Uterus (tissue), 4 donors: ENCODE measurements around the gene GP2. TPM values are rescaled to one million over a fixed set of nuclear protein-coding genes. Genes with fewer than 3 reads are reported as not detected.

Experiments used
- DNase-seq, 2 donors: peaks; one replicate each; pipeline ENCODE4 v3.0.0-alpha.2; 2019 to 2020
- H3K27ac ChIP-seq, 2 donors: fragments of 200-600 bp; sonication (generic); 1 replicate in 1 of 2; 2 replicates in 1 of 2; pipeline ENCODE4 v1.5.1; 2016 to 2018
- H3K27me3 ChIP-seq, 2 donors: fragments of 200-600 bp; sonication (generic); one replicate each; pipeline ENCODE4 v1.5.1; 2018 to 2019; ENCODE audit warnings: control low read depth in 1 of 2
- H3K36me3 ChIP-seq, 2 donors: fragments of 200-600 bp; sonication (generic); one replicate each; pipeline ENCODE4 v1.5.1; 2019; ENCODE audit warnings: control low read depth in 1 of 2
- H3K4me1 ChIP-seq, 2 donors: fragments of 200-600 bp; sonication (generic); one replicate each; pipeline ENCODE4 v1.5.1; 2018 to 2019; ENCODE audit warnings: control low read depth in 1 of 2
- H3K4me3 ChIP-seq, 2 donors: fragments of 200-600 bp; sonication (generic); 1 replicate in 1 of 2; 2 replicates in 1 of 2; pipeline ENCODE4 v1.5.1; 2018 to 2019; ENCODE audit warnings: mild to moderate bottlenecking in 1 of 2
- H3K9me3 ChIP-seq, 2 donors: fragments of 200-600 bp; sonication (generic); one replicate each; pipeline ENCODE4 v1.5.1; 2019; ENCODE audit warnings: control low read depth in 1 of 2
- CTCF ChIP-seq, 4 experiments: fragments of 200-600 bp in 2 of 4; fragments of 450-650 bp in 2 of 4; sonication (generic) in 2 of 4; IDR thresholded peaks; one replicate each; pipeline ENCODE4 v1.5.1; 2016 to 2019; ENCODE audit warnings: antibody characterized with exemption in 4 of 4, mild to moderate bottlenecking in 2 of 4, moderate library complexity in 1 of 4
- POLR2A ChIP-seq, 2 donors: fragments of 450-650 bp; IDR thresholded peaks; one replicate each; pipeline ENCODE4 v1.6.1; 2016; ENCODE audit warnings: antibody characterized with exemption in 2 of 2, mild to moderate bottlenecking in 1 of 2, moderate library complexity in 1 of 2
- intact Hi-C: fragments of 100-400 bp; cut with DNase I; formaldehyde crosslinking; loops from one replicate; pipeline ENCODE4 v1.15.1; 2023; ENCODE audit warnings: low total_unique reads
- total RNA-seq, 4 donors: library from RNA; depleted of rRNA in 3 of 4; stranded (reverse); fragments of >200 nt in 3 of 4; gene quantifications; one replicate each; pipeline versions ENCODE4 v1.1.0 to v1.2.4, GENCODE V29; 2014 to 2023
- donor health status: DM: yes; HTN: yes; CAD: no.

The GP2 gene
- total RNA-seq, 4 donors from 2014 or later, result not detected

GRCh38 chr16:20280259-20280658 is 47.1 kb downstream of the GP2 start:
- TF ChIP-seq POLR2A (IDR thresholded peaks at IDR 0.05), result no peak
- TF ChIP-seq CTCF (IDR thresholded peaks at IDR 0.05), result no peak
- Histone ChIP-seq H3K27ac (no peak overlapping the region), H3K36me3 (no peaks in the 10 kb centered on the region), H3K9me3 (no peaks in the 10 kb centered on the region), H3K27me3 (no peaks in the 10 kb centered on the region), H3K4me3 (no peak overlapping the region), H3K4me1 (no peaks in the 10 kb centered on the region)
- intact Hi-C loops, result no loop called here
- DNase-seq, result no peak

GRCh38 chr16:20271893-20272292 is 55.4 kb downstream of the GP2 start:
- Histone ChIP-seq H3K4me1 (no peaks in the 10 kb centered on the region), H3K4me3 (no peak overlapping the region), H3K36me3 (no peaks in the 10 kb centered on the region), H3K27me3 (no peaks in the 10 kb centered on the region), H3K27ac (no peak overlapping the region), H3K9me3 (no peaks in the 10 kb centered on the region)
- DNase-seq, result no peak
- TF ChIP-seq CTCF (IDR thresholded peaks at IDR 0.05) (no peak), POLR2A (IDR thresholded peaks at IDR 0.05) (no peak)
- intact Hi-C loops, result no loop called here

- no peaks in the 10 kb centered on the region for H3K27me3 ChIP-seq
- intact Hi-C loops, result no loop called here
- no peak overlapping the region for H3K27ac ChIP-seq
- H3K4me3 ChIP-seq, result no peak overlapping the region
- no peak for DNase-seq
- no peaks in the 10 kb centered on the region for H3K9me3 ChIP-seq
- TF ChIP-seq POLR2A (IDR thresholded peaks at IDR 0.05), result no peak
- no peak for TF ChIP-seq CTCF (IDR thresholded peaks at IDR 0.05)
- no peaks in the 10 kb centered on the region for H3K4me1 ChIP-seq
- H3K36me3 ChIP-seq, result no peaks in the 10 kb centered on the region
Measured at GRCh38 chr16:20268409-20268808, 58.9 kb downstream of the GP2 start.

DNA sequence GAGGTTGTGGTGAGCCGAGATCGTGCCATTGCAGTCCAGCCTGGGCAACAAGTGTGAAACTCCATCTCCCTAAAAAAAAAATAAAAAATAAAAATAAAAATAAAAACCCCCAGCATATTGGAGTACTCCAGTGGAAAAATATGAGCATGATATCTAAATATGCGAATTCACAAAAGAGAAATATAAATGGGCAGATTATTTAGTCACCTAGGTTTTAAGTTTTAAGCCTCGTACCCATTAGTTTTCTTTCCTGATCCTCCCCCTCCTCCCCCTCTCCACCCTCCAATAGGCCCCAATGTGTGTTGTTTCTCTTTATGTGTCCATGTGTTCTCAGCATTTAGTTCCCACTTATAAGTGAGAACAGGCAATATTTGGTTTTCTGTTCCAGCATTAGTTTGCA is 62.3 kb downstream of the GP2 start:
- DNase-seq, result no peak
- no peaks in the 10 kb centered on the region for H3K4me1 ChIP-seq
- no peaks in the 10 kb centered on the region for H3K9me3 ChIP-seq
- H3K4me3 ChIP-seq, result no peak overlapping the region
- intact Hi-C loops, result no loop called here
- no peak overlapping the region for H3K27ac ChIP-seq
- no peaks in the 10 kb centered on the region for H3K36me3 ChIP-seq
- TF ChIP-seq CTCF (IDR thresholded peaks at IDR 0.05) (no peak), POLR2A (IDR thresholded peaks at IDR 0.05) (no peak)
- no peaks in the 10 kb centered on the region for H3K27me3 ChIP-seq

DNA sequence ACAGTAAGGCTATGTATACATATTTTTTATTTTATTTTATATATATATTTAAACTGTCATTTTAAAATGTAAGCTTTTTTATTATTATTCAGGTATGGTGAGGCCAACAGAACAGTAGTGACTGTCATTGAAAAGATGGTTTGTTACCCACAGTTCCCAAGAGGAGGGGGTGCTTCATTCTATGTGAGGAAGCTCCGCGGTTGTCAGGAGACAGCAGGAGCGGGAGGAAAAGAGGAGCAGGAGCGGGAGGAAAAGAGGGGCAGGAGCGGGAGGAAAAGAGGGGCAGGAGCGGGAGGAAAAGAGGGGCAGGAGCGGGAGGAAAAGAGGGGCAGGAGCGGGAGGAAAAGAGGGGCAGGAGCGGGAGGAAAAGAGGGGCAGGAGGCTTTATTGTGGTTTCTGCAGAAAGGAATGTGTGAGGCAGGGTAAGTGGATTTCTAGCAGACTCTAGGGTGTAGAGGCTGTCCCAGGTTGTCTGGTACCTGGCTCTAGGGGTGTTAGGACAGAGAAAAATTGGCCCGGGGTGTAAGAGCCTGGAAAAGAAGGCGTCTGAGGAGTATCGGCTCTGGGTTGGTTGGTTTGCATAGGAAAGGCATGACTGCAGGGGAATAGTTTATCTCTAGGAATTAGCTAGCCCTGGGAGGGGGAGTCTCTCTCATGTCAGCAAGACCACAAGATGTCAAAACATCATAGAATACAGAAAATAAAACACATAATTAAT is 64.0 kb downstream of the GP2 start:
- H3K27ac ChIP-seq, result no peak overlapping the region
- TF ChIP-seq CTCF (IDR thresholded peaks at IDR 0.05) (no peak), POLR2A (IDR thresholded peaks at IDR 0.05) (no peak)
- no peak for DNase-seq
- no peaks in the 10 kb centered on the region for H3K27me3 ChIP-seq
- no peaks in the 10 kb centered on the region for H3K9me3 ChIP-seq
- H3K36me3 ChIP-seq, result no peaks in the 10 kb centered on the region
- no peaks in the 10 kb centered on the region for H3K4me1 ChIP-seq
- intact Hi-C loops, result no loop called here
- H3K4me3 ChIP-seq, result no peak overlapping the region
